Ishikawa (cell line): ENCODE results near the gene PCNX4.

ENCODE experiments used
- EGR1 ChIP-seq: IDR thresholded peaks from 2 replicates; pipeline ENCODE4 v1.6.1; 2012
- EP300 ChIP-seq: IDR thresholded peaks from 2 replicates; pipeline ENCODE4 v1.6.1; 2012; ENCODE audit warnings: borderline replicate concordance
- FOXM1 ChIP-seq: IDR thresholded peaks from 2 replicates; pipeline ENCODE4 v1.6.1; 2012; ENCODE audit warnings: low read depth, borderline replicate concordance
- MAX ChIP-seq: IDR thresholded peaks from 2 replicates; pipeline ENCODE4 v1.6.1; 2012
- RAD21 ChIP-seq: IDR thresholded peaks from 2 replicates; pipeline ENCODE4 v1.6.1; 2012; ENCODE audit warnings: low read depth
- REST ChIP-seq: IDR thresholded peaks from 2 replicates; pipeline ENCODE4 v1.6.1; 2012; ENCODE audit warnings: low read depth, mild to moderate bottlenecking
- TAF1 ChIP-seq: IDR thresholded peaks from 2 replicates; pipeline ENCODE4 v1.6.1; 2012; ENCODE audit warnings: low read depth, mild to moderate bottlenecking
- TCF12 ChIP-seq: IDR thresholded peaks from 2 replicates; pipeline ENCODE4 v1.6.1; 2012; ENCODE audit warnings: low read depth
- USF1 ChIP-seq: IDR thresholded peaks from 2 replicates; pipeline ENCODE4 v1.6.1; 2012

- no peak for TF ChIP-seq TCF12
- no peak for TF ChIP-seq EGR1
- no peak for TF ChIP-seq MAX
- TF ChIP-seq USF1, result no peak
- TF ChIP-seq RAD21, result no peak
- TF ChIP-seq TAF1, result no peak
- no peak for TF ChIP-seq REST
- no peak for TF ChIP-seq EP300
- TF ChIP-seq FOXM1, result no peak
Observed at GRCh38 chr14:60134702-60135101, 43.0 kb downstream of the PCNX4 start.
